Skin of body (tissue), 2 donors: ENCODE data around the gene GEMIN4. TPM values are rescaled to one million over a fixed set of nuclear protein-coding genes. Genes with fewer than 3 reads are reported as not detected.
"Not testable (repeated sequence)": the region's sequence is repeated elsewhere in the genome, so short reads cannot be mapped to it uniquely, and the experiment has no call there.

Experiments used
- DNase-seq: peaks from one replicate; lab custom pipeline; 2025; lab: John Stamatoyannopoulos, UW
- total RNA-seq: library from RNA; depleted of rRNA; stranded (reverse); fragments of >200 nt; gene quantifications from one replicate; pipeline ENCODE4 v1.2.3, GENCODE V29; 2014

Gene GEMIN4
- 13.2 TPM for total RNA-seq

DNA sequence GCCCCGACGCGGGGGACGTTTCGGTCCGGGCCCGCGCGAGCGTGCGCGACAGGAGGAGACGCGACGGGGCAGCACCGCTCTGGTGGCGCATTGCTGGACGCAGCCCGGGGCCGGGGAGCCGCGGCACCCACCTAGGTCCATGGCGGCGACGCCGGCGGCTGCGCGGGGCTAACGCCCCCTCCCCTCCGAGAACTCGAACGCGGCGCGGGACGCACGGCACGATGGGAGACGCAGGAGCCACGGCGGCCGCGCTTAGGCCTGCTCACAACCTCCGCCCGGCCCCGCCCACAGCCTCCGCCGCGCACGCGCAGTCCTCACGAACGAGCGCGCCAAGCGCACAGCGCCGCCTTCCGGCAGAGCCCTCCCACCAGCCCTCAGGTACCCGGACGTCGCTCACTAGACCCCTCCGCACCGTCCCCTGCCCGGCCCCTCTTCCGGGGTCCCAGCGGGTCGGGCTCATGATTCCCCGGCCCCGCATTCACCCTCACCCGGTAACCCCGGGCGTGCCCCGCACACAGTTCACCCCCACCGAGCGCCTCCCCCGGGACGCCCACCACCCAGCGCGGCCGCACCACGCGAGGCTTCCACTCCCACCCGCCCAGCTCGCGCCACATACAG, at the start of gene GEMIN4:
Gene GEMIN4, minus strand, starts transcription at position 263 of the 618 bp plus-strand sequence. Its CDS starts 122 bp downstream, at position 141.
- DNase-seq: peak; percentile 90

DNA sequence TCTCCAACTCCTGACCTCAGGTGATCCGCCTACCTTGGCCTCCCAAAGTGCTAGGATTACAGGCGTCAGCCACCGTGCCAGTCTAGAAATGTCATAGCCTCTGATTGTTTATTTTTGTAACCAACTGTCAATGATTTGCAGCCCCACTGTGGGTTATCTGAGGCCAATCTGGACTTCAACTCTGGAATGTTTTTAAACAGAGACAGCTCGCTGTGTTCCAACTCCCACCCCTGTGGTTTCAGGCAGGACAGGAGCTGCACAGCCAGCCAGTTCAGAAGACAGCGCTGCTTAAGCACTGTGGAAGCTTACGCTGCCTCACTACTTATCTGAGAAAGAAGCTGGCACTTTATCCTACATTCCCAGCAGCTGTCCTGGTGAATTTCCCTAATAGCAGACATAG, 49.6 kb upstream of the GEMIN4 start:
- no peak for DNase-seq

DNA sequence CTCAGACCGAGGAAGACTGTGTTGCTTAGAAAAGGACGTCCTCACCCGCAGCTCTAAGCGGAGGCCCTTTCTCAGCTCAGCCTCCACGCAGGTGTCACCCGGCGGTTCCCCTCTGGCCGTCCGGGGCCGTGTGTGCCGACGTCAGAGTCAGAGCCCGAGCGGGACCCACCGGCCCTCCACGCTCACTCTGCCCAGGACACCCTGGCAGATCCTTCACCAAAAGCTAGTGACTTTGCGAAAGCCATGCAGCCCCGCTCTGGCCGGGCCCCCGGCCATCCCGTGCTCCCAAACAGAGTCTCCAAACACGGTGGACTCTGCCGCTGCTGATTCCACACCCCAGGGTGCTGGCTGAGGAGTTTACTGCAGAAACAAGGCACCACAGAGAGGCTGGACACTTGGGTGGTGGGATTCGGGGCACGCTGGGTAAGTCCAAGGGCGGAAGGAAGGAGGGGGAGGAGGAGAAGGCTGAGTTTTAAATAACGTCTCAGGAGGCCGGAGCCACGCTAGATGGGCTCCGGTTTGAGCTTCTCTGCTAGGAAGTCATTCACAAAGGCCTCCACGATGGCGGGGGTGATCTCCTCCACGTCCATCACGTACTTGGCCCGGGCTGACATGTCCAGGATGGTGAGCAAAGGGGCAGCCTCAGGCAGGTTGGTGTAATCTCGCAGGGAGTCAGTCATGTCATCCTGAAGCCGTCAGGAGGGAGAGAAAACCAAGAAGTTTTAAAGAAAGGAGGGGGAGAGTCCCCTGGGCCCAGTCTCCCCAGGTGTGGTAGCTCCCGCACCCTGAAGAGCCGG, 48.6 kb upstream of the GEMIN4 start:
- no peak for DNase-seq

DNA sequence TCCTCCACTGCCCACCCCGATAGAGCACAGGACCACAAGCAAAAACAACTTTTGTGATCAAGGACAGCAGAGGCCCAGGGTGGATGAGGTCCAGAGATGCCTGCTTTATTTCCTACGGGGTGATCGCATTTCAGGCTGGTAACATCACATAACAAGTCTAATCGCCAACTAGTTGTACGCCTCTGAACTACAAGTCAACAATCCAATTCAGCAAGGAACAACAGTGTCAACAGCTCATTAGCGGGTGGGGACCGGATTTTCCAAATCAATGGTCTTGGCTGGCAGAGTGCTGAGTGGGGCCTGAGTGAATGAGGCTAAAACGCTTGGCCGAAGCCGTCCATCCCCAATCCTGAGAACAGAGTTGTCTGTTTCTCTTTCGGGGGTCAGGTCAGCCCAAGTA, 47.2 kb upstream of the GEMIN4 start:
- DNase-seq: no peak

DNA sequence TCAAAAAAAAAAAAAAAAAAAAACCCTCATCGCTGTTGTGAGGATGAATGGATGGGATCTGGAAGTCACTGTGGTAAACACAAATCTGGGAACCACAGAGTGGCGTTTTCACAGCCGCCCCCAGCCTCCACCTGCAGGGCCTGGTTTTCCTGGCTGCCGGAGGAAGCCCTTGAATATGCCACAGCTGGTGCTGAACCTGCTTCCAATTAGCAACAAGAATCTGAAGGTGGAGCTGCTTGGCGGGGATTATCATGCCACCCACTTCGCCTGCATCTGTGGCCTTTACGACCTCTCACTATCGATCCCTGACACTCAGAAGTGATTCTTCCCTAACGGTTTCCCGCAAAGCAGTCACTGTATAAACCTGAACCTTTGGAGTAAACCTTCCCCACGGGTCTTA, 46.2 kb upstream of the GEMIN4 start:
- no peak for DNase-seq

DNA sequence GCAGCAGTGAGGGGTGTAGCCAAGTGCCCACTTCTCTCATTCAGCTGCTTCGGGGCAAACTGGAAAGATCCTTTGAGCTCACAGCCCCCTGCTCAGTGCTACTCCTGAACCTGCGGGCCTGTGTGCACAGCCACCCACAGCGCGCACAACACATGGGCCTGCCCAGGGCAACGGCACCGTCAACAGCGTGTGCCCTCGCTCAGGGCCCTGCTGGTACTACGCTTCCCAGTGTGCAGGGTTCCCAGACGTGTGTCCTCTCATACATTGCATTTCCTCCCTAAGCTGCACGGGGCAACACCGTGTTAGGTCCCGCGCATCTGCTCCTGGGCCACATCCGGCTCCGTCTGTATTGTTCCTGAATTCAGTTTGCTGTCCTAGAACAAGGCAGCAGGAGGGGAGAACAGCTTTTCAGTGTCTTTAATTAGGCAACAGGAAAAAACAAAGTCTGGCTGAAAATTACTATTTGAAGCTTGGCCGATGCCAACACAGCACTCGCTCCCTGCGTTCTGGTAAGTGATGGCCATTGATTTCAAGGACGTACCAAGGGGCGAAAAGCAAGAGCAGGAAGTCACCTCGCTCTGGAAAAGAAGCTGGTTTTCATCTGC, 45.3 kb upstream of the GEMIN4 start:
- DNase-seq: peak; percentile 23

DNA sequence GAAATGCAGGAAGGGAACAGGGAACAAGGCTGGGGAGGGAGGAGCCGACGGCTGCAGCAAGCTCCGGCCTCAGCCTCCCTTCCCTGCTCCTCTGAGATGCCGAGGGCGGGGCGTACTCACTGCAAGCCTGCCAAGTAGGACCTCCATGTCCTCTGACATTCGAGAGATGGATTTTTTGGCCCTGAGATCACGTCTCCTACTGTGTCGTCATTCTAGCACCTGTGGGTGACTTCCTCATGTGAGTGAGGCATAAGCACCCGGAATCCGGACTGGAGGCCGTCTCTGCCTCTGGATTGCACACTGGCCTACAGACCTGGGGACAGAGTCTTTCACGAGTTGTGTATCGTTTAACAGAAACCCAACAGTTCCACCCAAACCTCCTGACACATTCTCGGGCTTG, 44.5 kb upstream of the GEMIN4 start:
- DNase-seq: no peak

DNA sequence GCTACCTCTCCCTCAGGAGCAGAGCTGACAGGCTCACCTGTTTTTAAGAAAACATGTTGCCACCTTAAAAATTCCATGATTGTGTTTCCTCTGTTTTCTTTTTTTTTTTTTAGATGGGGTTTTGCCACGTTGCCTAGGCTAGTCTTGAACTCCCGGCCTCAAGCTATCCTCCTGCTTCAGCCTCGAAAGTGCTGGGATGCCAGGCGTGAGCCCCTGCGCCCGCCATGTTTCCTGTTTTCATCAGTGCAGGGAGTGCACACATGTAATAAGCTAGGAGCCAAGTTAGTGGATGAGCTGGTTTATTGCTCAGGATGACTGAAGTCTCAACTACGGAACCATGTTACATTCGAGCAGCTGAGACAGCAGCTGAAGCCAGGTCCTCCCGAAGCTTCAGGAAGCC, 43.7 kb upstream of the GEMIN4 start:
- DNase-seq: no peak

DNA sequence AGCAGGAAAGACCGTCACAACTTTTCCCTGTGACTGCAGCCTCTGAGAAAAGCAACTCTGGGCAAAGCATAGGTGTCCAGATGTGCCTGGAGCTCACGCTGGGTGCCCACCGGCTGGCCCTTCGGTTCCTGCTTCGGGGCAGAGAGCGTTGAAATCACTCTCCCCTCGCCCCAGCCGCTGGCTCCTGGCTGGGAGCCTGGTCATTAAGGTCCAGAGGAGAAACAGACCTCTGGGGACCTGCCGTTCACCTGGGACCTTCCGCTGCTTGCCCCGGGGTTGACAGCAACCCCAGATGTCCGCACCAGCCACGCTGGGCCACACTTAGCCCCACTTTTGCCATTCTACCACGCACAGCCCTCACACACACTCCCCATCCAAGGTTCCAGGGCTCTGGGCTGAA, 43.2 kb upstream of the GEMIN4 start:
- DNase-seq: no peak

DNA sequence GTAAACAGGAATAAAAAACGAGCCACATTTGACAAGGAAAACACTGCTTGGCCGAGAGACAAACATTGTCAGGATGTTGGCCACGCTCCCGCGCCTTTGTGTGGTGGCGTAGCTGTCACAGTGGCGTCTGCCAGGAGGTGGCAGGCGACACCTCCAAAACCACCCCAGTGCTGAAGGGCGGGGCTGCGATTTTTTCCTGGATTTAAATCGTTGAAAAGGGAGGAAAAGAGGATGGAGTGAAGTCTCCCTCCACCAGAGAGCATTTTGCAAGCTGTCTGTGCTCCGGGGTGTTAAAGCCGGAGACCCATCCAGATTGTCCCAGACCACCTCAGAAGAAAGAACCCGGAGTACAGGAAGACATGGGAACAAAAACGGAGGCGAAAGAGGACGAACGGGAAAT, 42.8 kb upstream of the GEMIN4 start:
- DNase-seq: peak; percentile 91

DNA sequence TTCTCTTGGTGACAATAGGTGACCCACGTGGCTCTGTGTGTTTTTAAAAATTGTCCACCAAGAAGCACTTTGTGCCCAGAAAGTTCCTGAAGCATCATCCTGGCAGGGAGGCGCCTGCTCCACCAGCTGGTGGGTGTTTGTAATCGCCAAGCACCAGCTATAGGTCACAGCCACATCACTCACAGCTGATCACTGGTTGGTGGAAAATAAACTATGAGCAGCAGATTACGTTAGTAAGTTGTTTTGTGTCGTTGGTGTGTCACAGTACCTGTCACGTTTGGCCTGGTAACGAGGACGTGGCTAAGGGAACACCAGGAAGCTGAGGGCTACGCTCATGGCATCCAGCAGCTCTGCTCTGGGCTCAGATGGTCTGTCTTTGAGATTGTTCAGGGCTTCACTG, 40.2 kb upstream of the GEMIN4 start:
- no peak for DNase-seq

DNA sequence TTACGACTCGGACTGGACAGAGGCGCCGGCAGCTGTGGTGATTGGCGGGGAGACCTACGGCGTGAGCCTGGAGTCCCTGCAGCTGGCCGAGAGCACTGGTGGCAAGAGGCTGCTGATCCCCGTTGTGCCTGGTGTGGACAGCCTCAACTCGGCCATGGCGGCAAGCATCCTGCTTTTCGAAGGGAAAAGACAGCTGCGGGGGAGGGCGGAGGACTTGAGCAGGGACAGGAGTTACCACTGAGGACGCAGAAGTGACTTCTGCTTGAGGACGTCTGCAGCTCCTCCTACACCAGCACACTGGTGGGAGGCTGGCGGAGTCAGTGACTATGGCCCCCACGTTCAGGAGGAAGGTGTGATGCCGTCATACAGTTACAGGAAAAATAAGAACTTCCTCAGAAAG, 39.8 kb upstream of the GEMIN4 start:
- no peak for DNase-seq

DNA sequence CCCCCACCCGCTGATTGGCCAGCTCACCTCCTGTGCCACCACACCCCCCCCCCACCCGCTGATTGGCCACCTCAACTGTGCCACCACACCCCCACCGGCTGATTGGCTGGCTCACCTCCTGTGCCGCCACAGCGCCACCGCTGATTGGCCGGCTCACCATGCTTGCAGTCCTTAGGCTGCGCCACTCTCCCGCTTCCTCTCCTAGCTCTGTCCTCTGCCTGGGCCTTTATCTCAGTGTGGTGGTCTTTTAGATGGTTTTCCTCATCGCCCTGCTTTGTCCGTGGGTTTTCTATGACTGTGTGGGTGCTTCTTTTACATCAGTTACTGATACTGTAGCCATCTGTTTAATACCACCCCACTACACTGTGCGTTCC, 38.8 kb upstream of the GEMIN4 start:
- DNase-seq: not testable (repeated sequence)

DNA sequence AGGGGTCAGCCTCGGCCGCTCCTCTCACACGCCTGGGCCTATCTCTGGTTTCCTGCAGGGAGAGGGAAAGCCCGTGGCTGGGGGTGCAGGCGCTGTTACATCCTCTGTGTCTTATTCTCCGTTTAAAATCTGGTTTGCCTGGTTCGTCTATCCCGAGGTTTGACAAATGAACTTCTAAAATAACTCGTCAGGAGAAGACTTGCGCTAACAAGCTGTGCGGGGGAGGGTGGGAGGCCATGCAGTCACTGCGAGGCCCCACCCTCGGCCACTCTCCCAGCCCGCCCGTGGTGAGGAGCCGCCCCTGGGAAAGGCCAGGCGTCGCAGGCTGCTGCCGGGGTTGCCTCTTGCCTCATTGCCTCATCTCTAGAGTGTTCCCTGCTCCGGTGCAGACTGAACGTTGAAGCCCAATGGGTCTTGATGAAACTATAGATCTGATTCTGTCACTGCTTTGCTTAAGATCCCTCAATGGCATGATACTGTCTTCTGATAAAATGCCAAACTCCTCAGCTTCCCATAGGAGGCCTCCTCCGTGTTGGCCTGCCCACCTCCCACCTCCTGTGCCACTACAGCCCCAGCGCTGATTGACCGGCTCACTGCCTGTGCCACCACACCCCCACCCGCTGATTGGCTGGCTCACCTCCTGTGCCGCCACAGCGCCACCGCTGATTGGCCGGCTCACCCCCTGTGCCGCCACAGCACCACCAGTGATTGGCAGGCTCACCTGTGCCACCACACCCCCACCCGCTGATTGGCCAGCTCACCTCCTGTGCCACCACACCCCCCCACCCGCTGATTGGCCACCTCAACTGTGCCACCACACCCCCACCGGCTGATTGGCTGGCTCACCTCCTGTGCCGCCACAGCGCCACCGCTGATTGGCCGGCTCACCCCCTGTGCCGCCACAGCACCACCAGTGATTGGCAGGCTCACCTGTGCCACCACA, 38.1 kb upstream of the GEMIN4 start:
- DNase-seq: not testable (repeated sequence)

DNA sequence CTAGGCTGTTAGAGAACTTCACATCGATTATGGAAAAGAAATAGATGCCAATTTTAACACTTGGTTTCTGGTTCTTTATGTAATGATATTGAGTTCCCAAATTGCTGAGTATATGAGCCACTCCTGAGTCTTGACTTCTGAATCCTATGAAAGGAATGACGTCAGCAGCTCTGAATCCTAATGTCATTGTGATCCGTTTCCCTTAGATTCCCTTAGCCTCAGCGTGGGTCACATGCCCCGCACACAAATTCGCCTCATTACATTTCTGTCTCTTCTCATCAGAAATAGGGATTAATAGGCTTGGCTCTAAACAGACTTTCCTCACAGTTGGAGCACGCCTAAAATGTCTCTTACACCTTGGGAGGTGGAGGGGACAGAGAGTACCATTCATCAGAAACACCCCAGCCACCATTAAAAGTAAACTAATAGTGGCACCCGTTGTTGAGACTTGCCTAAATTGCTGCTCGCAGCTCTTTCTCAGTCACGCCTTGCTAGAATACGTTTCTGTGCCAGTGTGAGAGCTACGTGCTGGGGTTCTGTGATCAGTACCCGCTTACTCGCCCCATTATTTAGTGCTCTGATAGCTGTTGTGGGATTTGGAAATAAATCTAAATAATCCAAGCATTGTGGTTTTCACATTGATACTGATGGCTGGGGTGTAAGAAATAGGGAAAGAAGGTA, 37.2 kb upstream of the GEMIN4 start:
- no peak for DNase-seq

DNA sequence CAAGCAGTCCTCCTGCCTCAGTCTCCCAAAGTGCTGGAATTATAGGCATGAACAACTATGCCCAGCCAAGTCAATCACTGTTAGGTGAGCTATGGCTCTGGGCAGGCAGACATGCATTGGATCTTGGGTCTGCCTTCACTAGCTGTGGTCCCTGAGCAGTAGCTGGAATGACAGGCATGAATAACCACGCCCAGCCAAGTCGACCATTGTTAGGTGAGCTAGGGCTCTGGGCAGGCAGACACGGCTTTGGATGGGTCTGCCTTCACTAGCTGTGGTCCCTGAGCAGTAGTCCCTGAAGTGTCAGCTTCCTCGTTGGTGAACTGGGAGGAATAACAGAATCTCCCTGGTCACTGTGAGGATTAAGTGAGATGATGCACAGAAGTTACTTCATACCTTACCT, 36.5 kb upstream of the GEMIN4 start:
- no peak for DNase-seq

DNA sequence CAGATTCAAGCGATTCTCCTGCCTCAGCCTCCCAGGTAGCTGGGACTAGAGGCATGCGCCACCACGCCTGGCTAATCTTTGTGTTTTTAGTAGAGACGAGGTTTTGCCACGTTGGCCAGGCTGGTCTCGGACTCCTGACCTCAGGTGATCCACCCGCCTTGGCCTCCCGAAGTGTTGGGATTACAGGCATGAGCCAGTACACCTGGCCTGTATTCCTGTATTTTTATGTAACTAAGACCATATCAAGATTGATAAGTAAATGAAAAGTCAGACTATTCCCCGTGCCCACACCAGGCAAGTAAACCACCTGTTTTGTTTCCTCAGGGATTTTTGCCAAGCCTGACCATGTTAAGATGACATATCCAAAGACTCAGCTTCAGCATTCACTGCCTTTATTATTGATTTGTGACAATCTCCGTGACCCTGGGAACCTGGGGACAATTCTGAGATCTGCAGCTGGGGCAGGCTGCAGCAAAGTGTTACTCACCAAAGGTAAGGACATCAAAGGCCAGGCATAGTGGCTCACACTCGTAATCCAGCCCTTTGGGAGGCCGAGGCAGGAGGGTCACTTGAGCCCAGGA, 35.7 kb upstream of the GEMIN4 start:
- DNase-seq: no peak

DNA sequence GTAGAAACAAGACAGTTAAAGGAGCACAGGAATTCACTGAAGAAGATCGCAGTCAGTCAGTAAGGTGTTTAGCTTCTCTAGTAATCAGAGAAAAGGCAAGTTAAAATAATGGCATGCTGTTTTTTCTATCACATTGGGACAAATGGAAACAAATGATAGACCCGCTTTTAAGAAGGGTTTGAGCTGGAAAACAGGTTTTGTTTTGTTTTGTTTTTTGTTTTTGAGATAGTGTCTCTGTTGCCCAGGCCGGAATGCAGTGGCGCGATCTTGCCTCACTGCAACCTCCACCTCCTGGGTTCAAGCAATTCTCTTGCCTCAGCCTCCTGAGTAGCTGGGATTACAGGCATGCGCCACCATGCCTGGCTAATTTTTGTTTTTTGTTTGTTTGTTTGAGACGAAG, 33.8 kb upstream of the GEMIN4 start:
- DNase-seq: not testable (repeated sequence)

DNA sequence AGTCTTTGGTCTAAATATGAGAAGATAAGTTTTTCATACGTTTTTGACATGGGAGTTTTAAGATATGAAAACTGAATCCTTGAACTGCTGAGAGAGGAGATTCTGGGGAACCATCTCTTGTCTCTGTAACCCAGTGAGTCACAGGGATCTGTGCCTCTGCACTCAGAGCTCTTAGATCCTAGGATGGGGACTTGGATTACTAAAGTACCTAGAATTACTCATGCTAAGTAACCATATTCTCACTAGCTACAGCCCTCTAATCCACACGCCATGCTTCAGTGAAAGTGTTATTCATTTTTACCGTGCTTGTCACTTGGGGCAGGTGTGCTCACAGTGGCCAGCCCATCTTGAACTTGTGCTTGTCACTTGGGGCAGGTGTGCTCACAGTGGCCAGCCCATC, 32.1 kb upstream of the GEMIN4 start:
- DNase-seq: no peak

DNA sequence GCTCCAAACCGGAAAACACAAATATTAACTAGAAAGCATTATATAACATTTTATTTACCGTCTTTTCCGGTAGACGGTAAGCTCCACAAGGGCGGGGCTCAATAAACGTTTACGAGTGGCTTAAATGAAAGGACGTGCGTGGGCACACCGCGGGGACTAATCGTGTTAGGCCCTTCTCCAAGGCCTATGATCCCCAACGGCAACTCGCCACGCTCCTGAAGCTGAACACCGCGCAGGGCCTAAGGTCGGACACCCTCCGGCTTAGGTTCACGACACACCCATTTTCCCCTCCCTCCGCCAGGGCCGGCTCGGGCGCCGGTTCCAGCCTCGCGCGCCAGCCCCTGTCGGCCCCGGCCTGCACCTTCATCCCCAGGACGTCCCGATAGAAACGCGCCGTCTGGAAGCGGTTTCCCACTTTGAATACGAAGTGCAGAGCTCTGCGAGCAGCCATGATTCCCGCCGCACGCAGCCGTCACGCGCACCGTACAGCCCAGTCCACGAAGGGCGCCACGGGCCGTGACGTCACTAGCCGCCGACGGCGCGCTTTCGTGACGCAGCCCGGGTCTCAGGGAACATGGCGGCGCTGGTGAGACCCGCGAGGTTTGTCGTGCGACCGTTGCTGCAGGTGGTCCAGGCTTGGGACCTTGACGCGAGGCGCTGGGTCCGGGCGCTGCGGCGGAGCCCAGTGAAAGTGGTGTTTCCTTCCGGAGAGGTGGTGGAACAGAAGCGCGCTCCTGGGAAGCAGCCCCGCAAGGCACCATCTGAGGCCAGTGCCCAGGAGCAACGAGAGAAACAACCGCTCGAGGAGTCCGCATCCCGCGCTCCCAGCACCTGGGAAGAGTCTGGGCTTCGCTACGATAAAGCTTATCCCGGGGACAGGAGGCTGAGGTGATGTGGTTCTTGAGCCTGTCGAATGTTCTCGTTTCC, 30.0 kb upstream of the GEMIN4 start, which contains the start of the genes GLOD4 and MRM3:
Gene GLOD4, minus strand, starts transcription at position 476 of the 927 bp plus-strand sequence. Its CDS starts 25 bp downstream, at position 451.
Gene MRM3, plus strand, starts transcription at position 549 of the 927 bp plus-strand sequence. Its CDS starts 26 bp downstream, at position 575.
- DNase-seq: peak; percentile 92
